Lower leg skin (tissue), 3 donors: ENCODE results near the gene FAM118B.

Experiments
- POLR2A ChIP-seq, 2 donors: fragments of 450-650 bp; IDR thresholded peaks; one replicate each; pipeline ENCODE4 v1.6.1; 2016 to 2017; ENCODE audit warnings: antibody characterized with exemption in 2 of 2, mild to moderate bottlenecking in 1 of 2, moderate library complexity in 1 of 2
- TF ChIP-seq, protein P1 (sequence below), 3 donors: fragments of 450-650 bp; IDR thresholded peaks; one replicate each; pipeline ENCODE4 v1.5.1; 2016; ENCODE audit warnings: antibody characterized with exemption in 3 of 3, mild to moderate bottlenecking in 3 of 3, moderate library complexity in 2 of 3

DNA sequence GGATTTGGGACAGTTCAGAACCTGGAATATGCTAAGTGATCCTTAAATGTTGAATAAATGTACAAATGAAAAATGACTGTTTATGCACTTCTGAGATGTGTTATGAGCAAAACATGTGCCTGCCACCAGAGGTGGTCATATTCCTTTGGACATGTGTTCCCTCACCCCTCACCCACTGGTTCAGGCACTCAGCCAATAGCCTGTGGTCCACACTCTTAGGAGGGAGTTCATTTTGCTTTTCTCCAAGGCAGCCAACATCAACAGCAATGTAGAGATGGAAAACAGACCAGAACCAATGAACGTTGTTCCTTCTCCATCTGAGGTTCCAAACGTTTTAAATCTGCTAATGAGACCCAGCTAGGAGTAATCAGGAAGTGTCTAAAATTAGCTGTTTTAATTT lies 44.1 kb upstream of the FAM118B start:
- TF ChIP-seq, protein P1, sequence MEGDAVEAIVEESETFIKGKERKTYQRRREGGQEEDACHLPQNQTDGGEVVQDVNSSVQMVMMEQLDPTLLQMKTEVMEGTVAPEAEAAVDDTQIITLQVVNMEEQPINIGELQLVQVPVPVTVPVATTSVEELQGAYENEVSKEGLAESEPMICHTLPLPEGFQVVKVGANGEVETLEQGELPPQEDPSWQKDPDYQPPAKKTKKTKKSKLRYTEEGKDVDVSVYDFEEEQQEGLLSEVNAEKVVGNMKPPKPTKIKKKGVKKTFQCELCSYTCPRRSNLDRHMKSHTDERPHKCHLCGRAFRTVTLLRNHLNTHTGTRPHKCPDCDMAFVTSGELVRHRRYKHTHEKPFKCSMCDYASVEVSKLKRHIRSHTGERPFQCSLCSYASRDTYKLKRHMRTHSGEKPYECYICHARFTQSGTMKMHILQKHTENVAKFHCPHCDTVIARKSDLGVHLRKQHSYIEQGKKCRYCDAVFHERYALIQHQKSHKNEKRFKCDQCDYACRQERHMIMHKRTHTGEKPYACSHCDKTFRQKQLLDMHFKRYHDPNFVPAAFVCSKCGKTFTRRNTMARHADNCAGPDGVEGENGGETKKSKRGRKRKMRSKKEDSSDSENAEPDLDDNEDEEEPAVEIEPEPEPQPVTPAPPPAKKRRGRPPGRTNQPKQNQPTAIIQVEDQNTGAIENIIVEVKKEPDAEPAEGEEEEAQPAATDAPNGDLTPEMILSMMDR (IDR thresholded peaks at IDR 0.05), result no peak
- TF ChIP-seq POLR2A (IDR thresholded peaks at IDR 0.05), result no peak
